ENCODE measurements around the gene TEPSIN. TPM values are rescaled to one million over a fixed set of nuclear protein-coding genes. Genes with fewer than 3 reads are reported as not detected.

TEPSIN gene
- total and polyA plus RNA-seq, 2 of the 13 experiments (the other 11 are each of a cell fraction or from before 2014, with no cell fraction given) = 16.1 to 18.8 TPM

- TF ChIP-seq HBP1 (CRISPR knock-in tag; IDR thresholded peaks at IDR 0.05; ENCODE audit: low read depth) (0 out of 2 replicates have a peak, but pooled peaks have one; percentile 38), HMGA1 (CRISPR knock-in tag; conservative IDR thresholded peaks at IDR 0.05) (no peak), IKZF1 (IDR thresholded peaks at IDR 0.05) (no peak), ZNF816 (CRISPR knock-in tag; IDR thresholded peaks at IDR 0.05; ENCODE audit: borderline replicate concordance) (no peak), GABPA (IDR thresholded peaks at IDR 0.05; ENCODE audit: low read depth, low read length) (peak; percentile 59), GABPA (CRISPR knock-in tag; IDR thresholded peaks at IDR 0.05; ENCODE audit: low read depth) (peak; percentile 51), ARNT (IDR thresholded peaks at IDR 0.05) (no peak), GLI4 (CRISPR knock-in tag; IDR thresholded peaks at IDR 0.05; ENCODE audit: borderline replicate concordance) (no peak; the same call in 1 of the 2 replicates), KMT2A (CRISPR knock-in tag; IDR thresholded peaks at IDR 0.05) (0 out of 2 replicates have a peak, but pooled peaks have one; percentile 12), NFIB (CRISPR knock-in tag; IDR thresholded peaks at IDR 0.05; ENCODE audit: borderline replicate concordance) (no peak), RNF219 (CRISPR knock-in tag; IDR thresholded peaks at IDR 0.05) (no peak), SAFB2 (CRISPR knock-in tag; IDR thresholded peaks at IDR 0.05; ENCODE audit: borderline replicate concordance, low read depth) (no peak), SIN3A (IDR thresholded peaks at IDR 0.05; ENCODE audit: borderline replicate concordance, low read depth, low read length) (peak; percentile 65; the same call in 1 of the 2 replicates), ZNF510 (CRISPR knock-in tag; IDR thresholded peaks at IDR 0.05; ENCODE audit: low read depth) (peak; percentile 91; the same call in 1 of the 2 replicates), ZBTB34 (CRISPR knock-in tag; IDR thresholded peaks at IDR 0.05) (peak; percentile 42; the same call in 1 of the 2 replicates), EZH2 (conservative IDR thresholded peaks at IDR 0.05; ENCODE audit: low read depth, low read length) (no peak), ZEB1 (IDR thresholded peaks at IDR 0.05; ENCODE audit: insufficient replicate concordance, low read depth) (no peak), ZNF543 (CRISPR knock-in tag; IDR thresholded peaks at IDR 0.05) (no peak), HOXA9 (CRISPR knock-in tag; IDR thresholded peaks at IDR 0.05; ENCODE audit: borderline replicate concordance) (no peak), ZFP36L2 (CRISPR knock-in tag; IDR thresholded peaks at IDR 0.05) (no peak), ZMYM2 (CRISPR knock-in tag; IDR thresholded peaks at IDR 0.05) (peak; percentile 69; the same call in 1 of the 2 replicates), ZNF800 (CRISPR knock-in tag; IDR thresholded peaks at IDR 0.05) (peak; percentile 79)
Measured at GRCh38 chr17:81222906-81223761, 15.7 kb downstream of the TEPSIN start, which contains the start of gene CEP131 (continued).
